Astrocyte of the hippocampus (primary cell): ENCODE measurements around the gene NWD2.
"Not testable (repeated sequence)": the region's sequence is repeated elsewhere in the genome, so short reads cannot be mapped to it uniquely, and the experiment has no call there.

Source experiments
- DNase-seq: peaks from one replicate; pipeline ENCODE4 v3.0.0; 2011; ENCODE audit warnings: low read depth, low spot score

Gene NWD2

GRCh38 chr4:37393889-37394288 lies 149.3 kb downstream of the NWD2 start:
- DNase-seq, result no peak

- DNase-seq, result no peak
Observed at GRCh38 chr4:37397505-37397904, 153.0 kb downstream of the NWD2 start.

GRCh38 chr4:37400241-37400881 lies 155.8 kb downstream of the NWD2 start:
- no peak for DNase-seq

- DNase-seq, result not testable (repeated sequence)
Observed at GRCh38 chr4:37407938-37408826, 163.6 kb downstream of the NWD2 start.

- not testable (repeated sequence) for DNase-seq
Observed at GRCh38 chr4:37413612-37414011, 169.1 kb downstream of the NWD2 start.

GRCh38 chr4:37415845-37416369 lies 171.4 kb downstream of the NWD2 start:
- peak; percentile 19 for DNase-seq

GRCh38 chr4:37421614-37422013 lies 177.1 kb downstream of the NWD2 start:
- no peak for DNase-seq

GRCh38 chr4:37422102-37422501 lies 177.6 kb downstream of the NWD2 start:
- no peak for DNase-seq

GRCh38 chr4:37422638-37423037 lies 178.1 kb downstream of the NWD2 start:
- DNase-seq, result no peak

GRCh38 chr4:37423310-37423709 lies 178.8 kb downstream of the NWD2 start:
- no peak for DNase-seq

- no peak for DNase-seq
Observed at GRCh38 chr4:37424753-37425152, 180.2 kb downstream of the NWD2 start.

- no peak for DNase-seq
Observed at GRCh38 chr4:37425857-37426256, 181.3 kb downstream of the NWD2 start.

- DNase-seq, result no peak
Observed at GRCh38 chr4:37427193-37427592, 182.7 kb downstream of the NWD2 start.

- DNase-seq, result no peak
Observed at GRCh38 chr4:37429906-37430305, 185.4 kb downstream of the NWD2 start.

GRCh38 chr4:37430718-37431416 lies 186.3 kb downstream of the NWD2 start:
- no peak for DNase-seq

- DNase-seq, result no peak
Observed at GRCh38 chr4:37431417-37431743, 186.8 kb downstream of the NWD2 start.

GRCh38 chr4:37434469-37434868 lies 189.9 kb downstream of the NWD2 start:
- peak; percentile 7 for DNase-seq

GRCh38 chr4:37436546-37436945 lies 192.0 kb downstream of the NWD2 start:
- no peak for DNase-seq

GRCh38 chr4:37437163-37437562 lies 192.6 kb downstream of the NWD2 start:
- DNase-seq, result no peak

- DNase-seq, result no peak
Observed at GRCh38 chr4:37438564-37439279, 194.2 kb downstream of the NWD2 start.

GRCh38 chr4:37439809-37440474 lies 195.4 kb downstream of the NWD2 start:
- DNase-seq, result no peak
